ENCODE data around the gene KRTAP5-6. TPM values are rescaled to one million over a fixed set of nuclear protein-coding genes. Genes with fewer than 3 reads are reported as not detected.

The KRTAP5-6 gene
- polyA plus RNA-seq, 2 of the 4 experiments (the other 2 are of a cell fraction): not detected

GRCh38 chr11:1732418-1733008, 35.5 kb downstream of the KRTAP5-6 start:
- WGBS (ENCODE audit: missing lambda C conversion rate): 24% methylated on average over 13 of the region's 13 CpGs
- peaks cover 21% of the 10 kb centered on the region for H3K9me3 ChIP-seq
- no peaks in the 10 kb centered on the region for H3K4me1 ChIP-seq
- POLR2A ChIA-PET: no interaction called here
- TF ChIP-seq KDM1A (IDR thresholded peaks at IDR 0.05; ENCODE audit: low read depth): no peak
- TF ChIP-seq USF2 (IDR thresholded peaks at IDR 0.05): no peak
- no peak for TF ChIP-seq HEYL (CRISPR knock-in tag; IDR thresholded peaks at IDR 0.05)
- TF ChIP-seq EHF (CRISPR knock-in tag; IDR thresholded peaks at IDR 0.05): no peak
- TF ChIP-seq FOXS1 (CRISPR knock-in tag; IDR thresholded peaks at IDR 0.05): no peak
- TF ChIP-seq HMGXB4 (CRISPR knock-in tag; IDR thresholded peaks at IDR 0.05; ENCODE audit: borderline replicate concordance): no peak
- no peak for TF ChIP-seq TFCP2L1 (CRISPR knock-in tag; IDR thresholded peaks at IDR 0.05)
- TF ChIP-seq MAFK (IDR thresholded peaks at IDR 0.05; ENCODE audit: partially characterized antibody): no peak
- no peak for TF ChIP-seq PHF8 (IDR thresholded peaks at IDR 0.05; ENCODE audit: borderline replicate concordance, low read depth)
- no peak for TF ChIP-seq CTCF (IDR thresholded peaks at IDR 0.05)
- peak; percentile 19 to 35; a peak in 3 of 6 replicates for ATAC-seq
- CTCF ChIA-PET: interaction anchor here (1.0 to 4.0 kb wide), 5 partner anchors 24 to 100 kb away, joined by 3 to 19 read pairs (median 3); no protein-coding TSS in a partner anchor
- DNase-seq (ENCODE audit: low read depth in 1 of 2, low spot score in 1 of 2): no peak
- H3K4me3 ChIP-seq: no peak overlapping the region
- FAIRE-seq: no peak
- H3K4me2 ChIP-seq: no peak overlapping the region
- H3K27ac ChIP-seq: no peak overlapping the region

- TF ChIP-seq HOXB13 (CRISPR knock-in tag; IDR thresholded peaks at IDR 0.05; ENCODE audit: low read depth): no peak
- ChIA-PET CTCF (interaction anchor here (1.0 to 4.0 kb wide), 6 partner anchors 25 to 100 kb away, joined by 3 to 19 read pairs (median 3); no protein-coding TSS in a partner anchor), POLR2A (interaction anchor here (0.8 kb wide), 1 partner anchor 31 kb away, joined by 4 read pairs; the partner anchor contains the start of gene CTSD)
- Histone ChIP-seq H3K4me2 (no peak overlapping the region), H3K4me3 (no peak overlapping the region), H3K9me3 (peaks cover 26% of the 10 kb centered on the region), H3K4me1 (no peaks in the 10 kb centered on the region), H3K27ac (no peak overlapping the region)
- no peak for DNase-seq (ENCODE audit: low read depth in 1 of 2, low spot score in 1 of 2)
- FAIRE-seq: no peak
- 41% methylated on average over 13 of the region's 14 CpGs for WGBS (ENCODE audit: missing lambda C conversion rate)
- peak; percentile 19 to 24; a peak in 5 of 6 replicates for ATAC-seq
Measured at GRCh38 chr11:1733009-1733715, 36.2 kb downstream of the KRTAP5-6 start.

GRCh38 chr11:1733716-1734640, 37.0 kb downstream of the KRTAP5-6 start:
- DNase-seq (ENCODE audit: low read depth in 1 of 2, low spot score in 1 of 2) (no peak), FAIRE-seq (no peak), ATAC-seq (peak; percentile 14 to 18; a peak in 3 of 6 replicates)
- CTCF ChIA-PET: interaction anchor here (0.6 to 4.0 kb wide), 6 partner anchors 15 to 99 kb away, joined by 3 to 19 read pairs (median 3); no protein-coding TSS in a partner anchor
- Histone ChIP-seq H3K4me2 (no peak overlapping the region), H3K27ac (no peak overlapping the region), H3K9me3 (peaks cover 26% of the 10 kb centered on the region), H3K4me1 (no peaks in the 10 kb centered on the region), H3K4me3 (no peak overlapping the region)
- POLR2A ChIA-PET: interaction anchor here (0.8 kb wide), 1 partner anchor 30 kb away, joined by 4 read pairs; the partner anchor contains the start of gene CTSD
- 60% methylated on average over 26 of the region's 28 CpGs for WGBS (ENCODE audit: missing lambda C conversion rate)
- TF ChIP-seq BCL3 (IDR thresholded peaks at IDR 0.05) (no peak), HMGXB4 (CRISPR knock-in tag; IDR thresholded peaks at IDR 0.05; ENCODE audit: borderline replicate concordance) (no peak), NR3C1 (IDR thresholded peaks at IDR 0.05) (no peak), POLR2AphosphoS2 (conservative IDR thresholded peaks at IDR 0.05; ENCODE audit: low read length) (no peak), FOSL2 (IDR thresholded peaks at IDR 0.05) (no peak), FOSL2 (CRISPR knock-in tag; IDR thresholded peaks at IDR 0.05) (no peak), HDAC2 (IDR thresholded peaks at IDR 0.05) (no peak), SMC3 (IDR thresholded peaks at IDR 0.05) (no peak), HOXA7 (CRISPR knock-in tag; IDR thresholded peaks at IDR 0.05) (no peak), CTCF (IDR thresholded peaks at IDR 0.05) (no peak)

All from A549 (cell line).